RWPE2 (cell line): ENCODE measurements around the gene SIGLEC12.
"Not testable (repeated sequence)": the region's sequence is repeated elsewhere in the genome, so short reads cannot be mapped to it uniquely, and the experiment has no call there.

ENCODE experiments used
- ATAC-seq: fragments of 200-7000 bp; cut with Tn5 transposase; 3 replicates; pipeline ENCODE4 v1.9.1; 2021; ENCODE audit warnings: low read depth
- DNase-seq: peaks from one replicate; pipeline ENCODE4 v3.0.0-alpha.2; 2020; ENCODE audit warnings: low spot score
- H3K27ac ChIP-seq: fragments of 450-650 bp; 2 replicates; pipeline ENCODE4 v1.5.1; 2017; ENCODE audit warnings: mild to moderate bottlenecking; ENCODE audit not compliant: poor library complexity, severe bottlenecking
- H3K27me3 ChIP-seq: fragments of 250-450 bp; sonication (Bioruptor Pico); 2 replicates; pipeline ENCODE4 v1.5.1; 2021; ENCODE audit warnings: mild to moderate bottlenecking, moderate library complexity; ENCODE audit not compliant: insufficient read depth, poor library complexity, severe bottlenecking
- H3K36me3 ChIP-seq: fragments of 250-450 bp; sonication (Bioruptor Pico); 2 replicates; pipeline ENCODE4 v1.5.1; 2020; ENCODE audit warnings: low read depth, mild to moderate bottlenecking, moderate library complexity
- H3K4me1 ChIP-seq: fragments of 250-450 bp; sonication (Bioruptor Pico); 2 replicates; pipeline ENCODE4 v1.5.1; 2021; ENCODE audit warnings: mild to moderate bottlenecking, moderate library complexity; ENCODE audit not compliant: insufficient read depth, poor library complexity, severe bottlenecking
- H3K4me3 ChIP-seq: fragments of 250-450 bp; sonication (Bioruptor Pico); 2 replicates; pipeline ENCODE4 v1.5.1; 2021; ENCODE audit warnings: mild to moderate bottlenecking, moderate library complexity; ENCODE audit not compliant: severe bottlenecking
- H3K9me3 ChIP-seq: fragments of 250-450 bp; sonication (Bioruptor Pico); 2 replicates; pipeline ENCODE4 v1.5.1; 2021; ENCODE audit warnings: mild to moderate bottlenecking, moderate library complexity; ENCODE audit not compliant: severe bottlenecking
- TF ChIP-seq, protein P1 (sequence below): fragments of 450-650 bp; IDR thresholded peaks from one replicate; pipeline ENCODE4 v1.5.1; 2017; ENCODE audit warnings: mild to moderate bottlenecking, moderate library complexity; ENCODE audit not compliant: poor library complexity, severe bottlenecking

The SIGLEC12 gene

DNA sequence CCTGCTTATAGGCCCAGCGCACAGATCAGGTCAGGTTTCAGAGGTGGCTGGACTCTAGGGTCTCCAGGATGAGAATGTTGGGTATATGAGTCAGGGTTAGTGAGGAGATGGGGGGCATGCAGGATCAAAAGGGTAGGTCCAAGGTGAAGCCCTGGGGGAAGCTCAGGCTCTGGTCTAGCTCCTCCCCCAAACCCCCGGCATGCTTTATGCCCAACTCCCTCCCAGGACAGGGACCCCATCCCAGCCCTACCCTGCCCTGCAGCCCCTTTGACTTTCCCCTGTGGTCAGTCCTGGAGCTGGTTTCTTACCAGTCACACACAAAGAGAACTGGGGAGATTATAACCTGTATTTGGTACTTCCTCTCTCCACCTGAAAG, 33.1 kb downstream of the SIGLEC12 start:
- ATAC-seq, result no peak

DNA sequence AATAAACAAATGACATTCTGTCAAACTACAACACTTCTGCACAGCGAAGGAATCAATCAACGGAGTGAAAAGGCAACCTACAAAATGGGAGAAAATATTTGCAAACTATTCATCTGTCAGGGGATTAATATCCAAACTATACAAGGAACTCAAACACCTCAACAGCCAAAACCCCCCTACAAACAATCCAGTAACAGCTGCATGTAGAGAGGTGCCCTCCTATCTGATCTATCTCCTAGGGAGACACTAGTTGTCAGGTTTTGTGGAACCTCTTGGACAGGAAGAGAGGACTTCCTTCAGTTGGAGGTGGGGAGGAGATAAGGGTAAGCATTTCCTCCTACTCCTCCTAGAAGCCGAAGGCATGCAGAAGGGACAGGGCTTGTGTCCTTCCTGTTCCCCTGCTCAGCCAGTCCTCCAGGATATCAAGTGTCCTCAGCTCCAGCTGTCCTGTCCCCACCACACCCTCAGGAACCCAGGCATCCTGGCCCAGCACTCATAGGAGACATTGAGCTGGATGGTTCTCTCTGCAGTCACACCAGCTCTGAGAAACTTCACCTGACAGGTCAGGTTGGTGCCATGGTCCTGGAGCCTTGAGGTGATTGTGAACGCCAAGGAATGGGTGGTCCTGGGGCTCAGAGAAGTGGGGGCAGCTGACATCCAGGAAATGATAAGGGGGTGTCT, 33.6 kb downstream of the SIGLEC12 start:
- DNase-seq (no peak), ATAC-seq (no peak)
- H3K27me3 ChIP-seq, result peaks cover 27% of the 10 kb centered on the region
- H3K9me3 ChIP-seq, result no peaks in the 10 kb centered on the region
- H3K27ac ChIP-seq, result no peak overlapping the region
- H3K36me3 ChIP-seq, result no peaks in the 10 kb centered on the region
- TF ChIP-seq, protein P1, sequence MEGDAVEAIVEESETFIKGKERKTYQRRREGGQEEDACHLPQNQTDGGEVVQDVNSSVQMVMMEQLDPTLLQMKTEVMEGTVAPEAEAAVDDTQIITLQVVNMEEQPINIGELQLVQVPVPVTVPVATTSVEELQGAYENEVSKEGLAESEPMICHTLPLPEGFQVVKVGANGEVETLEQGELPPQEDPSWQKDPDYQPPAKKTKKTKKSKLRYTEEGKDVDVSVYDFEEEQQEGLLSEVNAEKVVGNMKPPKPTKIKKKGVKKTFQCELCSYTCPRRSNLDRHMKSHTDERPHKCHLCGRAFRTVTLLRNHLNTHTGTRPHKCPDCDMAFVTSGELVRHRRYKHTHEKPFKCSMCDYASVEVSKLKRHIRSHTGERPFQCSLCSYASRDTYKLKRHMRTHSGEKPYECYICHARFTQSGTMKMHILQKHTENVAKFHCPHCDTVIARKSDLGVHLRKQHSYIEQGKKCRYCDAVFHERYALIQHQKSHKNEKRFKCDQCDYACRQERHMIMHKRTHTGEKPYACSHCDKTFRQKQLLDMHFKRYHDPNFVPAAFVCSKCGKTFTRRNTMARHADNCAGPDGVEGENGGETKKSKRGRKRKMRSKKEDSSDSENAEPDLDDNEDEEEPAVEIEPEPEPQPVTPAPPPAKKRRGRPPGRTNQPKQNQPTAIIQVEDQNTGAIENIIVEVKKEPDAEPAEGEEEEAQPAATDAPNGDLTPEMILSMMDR, result no peak
- H3K4me3 ChIP-seq, result no peak overlapping the region
- H3K4me1 ChIP-seq, result no peaks in the 10 kb centered on the region

More for the DNA sequence above, 33.1 kb downstream of the SIGLEC12 start:
- no peak overlapping the region for H3K4me3 ChIP-seq
- TF ChIP-seq, protein P1, result no peak
- H3K27me3 ChIP-seq, result peaks cover 27% of the 10 kb centered on the region
- H3K36me3 ChIP-seq, result no peaks in the 10 kb centered on the region
- H3K4me1 ChIP-seq, result no peaks in the 10 kb centered on the region
- no peak for DNase-seq
- no peak overlapping the region for H3K27ac ChIP-seq
- H3K9me3 ChIP-seq, result no peaks in the 10 kb centered on the region

DNA sequence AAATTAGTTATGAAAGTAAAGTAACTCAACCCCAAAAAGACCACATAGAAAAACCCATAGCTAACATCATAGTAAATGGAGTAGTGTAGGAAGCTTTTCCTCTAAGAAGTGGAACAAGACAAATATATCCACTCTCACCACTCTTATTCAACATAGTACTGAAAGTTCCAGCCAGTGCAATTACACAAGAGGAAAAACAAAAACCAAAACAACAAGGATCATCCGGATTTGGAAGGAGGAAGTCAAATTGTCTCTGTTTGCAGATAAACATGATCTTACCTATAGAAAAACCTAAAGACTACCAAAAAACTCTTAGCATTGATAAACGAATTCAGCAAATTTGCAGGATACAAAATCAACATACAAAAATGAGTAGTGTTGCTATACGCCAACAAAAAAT, 34.9 kb downstream of the SIGLEC12 start:
- no peaks in the 10 kb centered on the region for H3K4me1 ChIP-seq
- no peak overlapping the region for H3K4me3 ChIP-seq
- DNase-seq, result no peak
- H3K36me3 ChIP-seq, result no peaks in the 10 kb centered on the region
- no peaks in the 10 kb centered on the region for H3K9me3 ChIP-seq
- H3K27me3 ChIP-seq, result peaks cover 23% of the 10 kb centered on the region
- TF ChIP-seq, protein P1, result no peak
- no peak for ATAC-seq
- no peak overlapping the region for H3K27ac ChIP-seq

DNA sequence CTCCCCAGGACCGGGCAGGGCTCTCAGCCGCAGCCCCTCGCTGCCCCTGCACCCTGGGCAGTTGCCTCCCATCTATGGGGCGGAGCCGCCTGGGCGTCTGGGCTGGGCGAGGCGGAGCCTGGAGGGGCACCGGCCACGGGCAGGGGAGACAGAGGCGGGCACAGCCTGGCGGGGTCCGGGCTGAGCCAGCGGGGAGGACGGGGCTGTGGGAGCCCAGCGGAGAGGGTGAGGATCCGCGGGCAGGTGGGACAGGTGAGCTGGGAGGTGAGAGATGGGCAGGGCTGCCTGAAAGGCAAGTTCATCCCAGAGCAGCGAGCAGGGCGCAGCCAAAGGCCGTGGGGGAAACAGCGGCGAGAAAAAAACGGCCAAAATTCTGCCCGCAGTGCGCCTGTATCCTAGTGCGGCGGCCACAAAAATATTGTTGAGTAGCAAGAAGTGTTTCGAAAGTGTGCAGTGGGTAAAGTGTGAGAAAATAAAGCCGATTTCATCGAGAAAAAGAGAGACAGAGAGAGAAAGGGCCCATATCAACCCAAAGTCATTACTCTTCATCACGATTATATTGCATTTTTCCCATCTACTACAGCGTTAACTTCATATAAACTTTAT, 37.5 kb downstream of the SIGLEC12 start:
- not testable (repeated sequence) for ATAC-seq, H3K9me3 ChIP-seq, H3K4me1 ChIP-seq, DNase-seq, H3K27ac ChIP-seq, H3K36me3 ChIP-seq, H3K4me3 ChIP-seq
- H3K27me3 ChIP-seq, result peaks cover 23% of the 10 kb centered on the region

DNA sequence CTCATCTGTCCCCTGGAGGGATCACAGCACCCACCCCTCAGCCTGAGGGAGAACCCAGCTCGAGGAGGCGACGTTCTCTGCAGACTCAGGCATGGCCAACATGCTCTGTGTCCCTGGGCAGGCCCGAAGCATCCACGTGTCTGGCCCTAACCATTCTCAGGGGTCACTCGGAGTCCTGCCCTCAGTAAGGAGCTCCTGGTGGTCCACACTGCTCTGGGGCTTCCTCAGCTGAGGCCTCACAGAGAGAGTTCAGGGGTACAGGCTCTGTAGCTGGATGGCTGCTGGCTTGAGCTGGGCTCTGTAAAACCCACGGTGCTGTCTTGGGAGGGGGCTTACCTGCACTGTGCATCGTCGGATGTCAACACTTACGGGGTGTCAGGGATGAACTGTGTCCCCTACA, 38.9 kb downstream of the SIGLEC12 start:
- peaks cover 22% of the 10 kb centered on the region for H3K27me3 ChIP-seq
- H3K4me1 ChIP-seq, result no peaks in the 10 kb centered on the region
- no peaks in the 10 kb centered on the region for H3K9me3 ChIP-seq
- DNase-seq (no peak), ATAC-seq (no peak)
- H3K27ac ChIP-seq, result no peak overlapping the region
- H3K36me3 ChIP-seq, result no peaks in the 10 kb centered on the region
- no peak overlapping the region for H3K4me3 ChIP-seq
- TF ChIP-seq, protein P1, result no peak
